WTC11 (cell line): ENCODE measurements around the gene ARMC6.

Experiments
- ELF4 ChIP-seq: sonication (generic); formaldehyde crosslinking; IDR thresholded peaks from 2 replicates; pipeline ENCODE4 v1.8.1; 2022; ENCODE audit warnings: low read depth, mild to moderate bottlenecking, moderate library complexity, missing genetic modification reagents
- ETV6 ChIP-seq: sonication (generic); formaldehyde crosslinking; IDR thresholded peaks from 2 replicates; pipeline ENCODE4 v1.8.1; 2022; ENCODE audit warnings: mild to moderate bottlenecking, missing genetic modification reagents
- NR2C2 ChIP-seq: sonication (generic); formaldehyde crosslinking; IDR thresholded peaks from 2 replicates; pipeline ENCODE4 v1.8.0; 2022; ENCODE audit warnings: mild to moderate bottlenecking, missing genetic modification reagents
- ZNF219 ChIP-seq: sonication (generic); formaldehyde crosslinking; IDR thresholded peaks from 2 replicates; pipeline ENCODE4 v1.8.0; 2023; ENCODE audit warnings: missing genetic modification reagents, mild to moderate bottlenecking, borderline replicate concordance
- TF ChIP-seq, protein P1 (sequence below): fragments of 250-450 bp; sonication (Bioruptor Pico); IDR thresholded peaks from 2 replicates; pipeline ENCODE4 v1.9.0; 2021; ENCODE audit warnings: mild to moderate bottlenecking
- TF ChIP-seq, protein P2 (sequence below): sonication (generic); formaldehyde crosslinking; IDR thresholded peaks from 2 replicates; pipeline ENCODE4 v1.8.1; 2023; ENCODE audit warnings: mild to moderate bottlenecking, missing genetic modification reagents, moderate library complexity
- TF ChIP-seq, protein P3 (sequence below): fragments of 200-600 bp; IDR thresholded peaks from 2 replicates; pipeline ENCODE4 v1.8.0; 2022; ENCODE audit warnings: antibody characterized with exemption
- TF ChIP-seq, protein P4 (sequence below): sonication (generic); formaldehyde crosslinking; conservative IDR thresholded peaks from 2 replicates; pipeline ENCODE4 v1.8.1; 2022; ENCODE audit warnings: mild to moderate bottlenecking, missing genetic modification reagents
- TF ChIP-seq, protein P5 (sequence below): sonication (generic); formaldehyde crosslinking; IDR thresholded peaks from 2 replicates; pipeline ENCODE4 v1.8.1; 2022; ENCODE audit warnings: mild to moderate bottlenecking, missing genetic modification reagents, moderate library complexity, borderline replicate concordance
- TF ChIP-seq, protein P6 (sequence below): sonication (generic); formaldehyde crosslinking; conservative IDR thresholded peaks from 2 replicates; pipeline ENCODE4 v1.8.1; 2023; ENCODE audit warnings: mild to moderate bottlenecking, low read depth, missing genetic modification reagents, moderate library complexity

DNA sequence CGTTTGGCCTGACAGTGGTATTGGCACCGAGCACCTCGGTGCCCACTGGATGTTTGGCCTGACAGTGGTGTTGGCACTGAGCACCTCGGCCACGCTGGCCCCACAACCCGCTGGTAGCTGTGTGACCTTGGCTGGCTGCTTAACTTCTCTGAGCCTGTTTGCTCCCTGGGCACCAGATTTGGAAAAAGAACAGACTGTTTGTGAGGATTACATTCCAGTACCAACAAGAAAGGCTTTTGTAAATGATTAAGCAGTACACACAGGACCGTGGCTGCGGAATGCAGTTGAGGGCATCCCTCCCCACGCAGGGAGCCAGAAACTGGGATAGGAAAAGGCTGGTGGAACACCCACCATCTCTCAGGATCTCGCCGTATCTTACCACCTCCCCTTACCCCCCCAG is 62.3 kb downstream of the ARMC6 start:
- no peak for TF ChIP-seq ETV6
- TF ChIP-seq, protein P1, sequence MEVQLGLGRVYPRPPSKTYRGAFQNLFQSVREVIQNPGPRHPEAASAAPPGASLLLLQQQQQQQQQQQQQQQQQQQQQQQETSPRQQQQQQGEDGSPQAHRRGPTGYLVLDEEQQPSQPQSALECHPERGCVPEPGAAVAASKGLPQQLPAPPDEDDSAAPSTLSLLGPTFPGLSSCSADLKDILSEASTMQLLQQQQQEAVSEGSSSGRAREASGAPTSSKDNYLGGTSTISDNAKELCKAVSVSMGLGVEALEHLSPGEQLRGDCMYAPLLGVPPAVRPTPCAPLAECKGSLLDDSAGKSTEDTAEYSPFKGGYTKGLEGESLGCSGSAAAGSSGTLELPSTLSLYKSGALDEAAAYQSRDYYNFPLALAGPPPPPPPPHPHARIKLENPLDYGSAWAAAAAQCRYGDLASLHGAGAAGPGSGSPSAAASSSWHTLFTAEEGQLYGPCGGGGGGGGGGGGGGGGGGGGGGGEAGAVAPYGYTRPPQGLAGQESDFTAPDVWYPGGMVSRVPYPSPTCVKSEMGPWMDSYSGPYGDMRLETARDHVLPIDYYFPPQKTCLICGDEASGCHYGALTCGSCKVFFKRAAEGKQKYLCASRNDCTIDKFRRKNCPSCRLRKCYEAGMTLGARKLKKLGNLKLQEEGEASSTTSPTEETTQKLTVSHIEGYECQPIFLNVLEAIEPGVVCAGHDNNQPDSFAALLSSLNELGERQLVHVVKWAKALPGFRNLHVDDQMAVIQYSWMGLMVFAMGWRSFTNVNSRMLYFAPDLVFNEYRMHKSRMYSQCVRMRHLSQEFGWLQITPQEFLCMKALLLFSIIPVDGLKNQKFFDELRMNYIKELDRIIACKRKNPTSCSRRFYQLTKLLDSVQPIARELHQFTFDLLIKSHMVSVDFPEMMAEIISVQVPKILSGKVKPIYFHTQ (CRISPR knock-in tag), result no peak
- TF ChIP-seq, protein P2, sequence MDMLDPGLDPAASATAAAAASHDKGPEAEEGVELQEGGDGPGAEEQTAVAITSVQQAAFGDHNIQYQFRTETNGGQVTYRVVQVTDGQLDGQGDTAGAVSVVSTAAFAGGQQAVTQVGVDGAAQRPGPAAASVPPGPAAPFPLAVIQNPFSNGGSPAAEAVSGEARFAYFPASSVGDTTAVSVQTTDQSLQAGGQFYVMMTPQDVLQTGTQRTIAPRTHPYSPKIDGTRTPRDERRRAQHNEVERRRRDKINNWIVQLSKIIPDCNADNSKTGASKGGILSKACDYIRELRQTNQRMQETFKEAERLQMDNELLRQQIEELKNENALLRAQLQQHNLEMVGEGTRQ (CRISPR knock-in tag), result no peak
- TF ChIP-seq, protein P3, sequence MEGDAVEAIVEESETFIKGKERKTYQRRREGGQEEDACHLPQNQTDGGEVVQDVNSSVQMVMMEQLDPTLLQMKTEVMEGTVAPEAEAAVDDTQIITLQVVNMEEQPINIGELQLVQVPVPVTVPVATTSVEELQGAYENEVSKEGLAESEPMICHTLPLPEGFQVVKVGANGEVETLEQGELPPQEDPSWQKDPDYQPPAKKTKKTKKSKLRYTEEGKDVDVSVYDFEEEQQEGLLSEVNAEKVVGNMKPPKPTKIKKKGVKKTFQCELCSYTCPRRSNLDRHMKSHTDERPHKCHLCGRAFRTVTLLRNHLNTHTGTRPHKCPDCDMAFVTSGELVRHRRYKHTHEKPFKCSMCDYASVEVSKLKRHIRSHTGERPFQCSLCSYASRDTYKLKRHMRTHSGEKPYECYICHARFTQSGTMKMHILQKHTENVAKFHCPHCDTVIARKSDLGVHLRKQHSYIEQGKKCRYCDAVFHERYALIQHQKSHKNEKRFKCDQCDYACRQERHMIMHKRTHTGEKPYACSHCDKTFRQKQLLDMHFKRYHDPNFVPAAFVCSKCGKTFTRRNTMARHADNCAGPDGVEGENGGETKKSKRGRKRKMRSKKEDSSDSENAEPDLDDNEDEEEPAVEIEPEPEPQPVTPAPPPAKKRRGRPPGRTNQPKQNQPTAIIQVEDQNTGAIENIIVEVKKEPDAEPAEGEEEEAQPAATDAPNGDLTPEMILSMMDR, result no peak
- TF ChIP-seq, protein P4, sequence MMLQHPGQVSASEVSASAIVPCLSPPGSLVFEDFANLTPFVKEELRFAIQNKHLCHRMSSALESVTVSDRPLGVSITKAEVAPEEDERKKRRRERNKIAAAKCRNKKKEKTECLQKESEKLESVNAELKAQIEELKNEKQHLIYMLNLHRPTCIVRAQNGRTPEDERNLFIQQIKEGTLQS (CRISPR knock-in tag), result no peak
- TF ChIP-seq ZNF219, result no peak
- TF ChIP-seq NR2C2, result no peak
- TF ChIP-seq, protein P5, sequence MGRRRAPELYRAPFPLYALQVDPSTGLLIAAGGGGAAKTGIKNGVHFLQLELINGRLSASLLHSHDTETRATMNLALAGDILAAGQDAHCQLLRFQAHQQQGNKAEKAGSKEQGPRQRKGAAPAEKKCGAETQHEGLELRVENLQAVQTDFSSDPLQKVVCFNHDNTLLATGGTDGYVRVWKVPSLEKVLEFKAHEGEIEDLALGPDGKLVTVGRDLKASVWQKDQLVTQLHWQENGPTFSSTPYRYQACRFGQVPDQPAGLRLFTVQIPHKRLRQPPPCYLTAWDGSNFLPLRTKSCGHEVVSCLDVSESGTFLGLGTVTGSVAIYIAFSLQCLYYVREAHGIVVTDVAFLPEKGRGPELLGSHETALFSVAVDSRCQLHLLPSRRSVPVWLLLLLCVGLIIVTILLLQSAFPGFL (CRISPR knock-in tag), result no peak
- TF ChIP-seq ELF4 (CRISPR knock-in tag), result no peak
- TF ChIP-seq, protein P6, sequence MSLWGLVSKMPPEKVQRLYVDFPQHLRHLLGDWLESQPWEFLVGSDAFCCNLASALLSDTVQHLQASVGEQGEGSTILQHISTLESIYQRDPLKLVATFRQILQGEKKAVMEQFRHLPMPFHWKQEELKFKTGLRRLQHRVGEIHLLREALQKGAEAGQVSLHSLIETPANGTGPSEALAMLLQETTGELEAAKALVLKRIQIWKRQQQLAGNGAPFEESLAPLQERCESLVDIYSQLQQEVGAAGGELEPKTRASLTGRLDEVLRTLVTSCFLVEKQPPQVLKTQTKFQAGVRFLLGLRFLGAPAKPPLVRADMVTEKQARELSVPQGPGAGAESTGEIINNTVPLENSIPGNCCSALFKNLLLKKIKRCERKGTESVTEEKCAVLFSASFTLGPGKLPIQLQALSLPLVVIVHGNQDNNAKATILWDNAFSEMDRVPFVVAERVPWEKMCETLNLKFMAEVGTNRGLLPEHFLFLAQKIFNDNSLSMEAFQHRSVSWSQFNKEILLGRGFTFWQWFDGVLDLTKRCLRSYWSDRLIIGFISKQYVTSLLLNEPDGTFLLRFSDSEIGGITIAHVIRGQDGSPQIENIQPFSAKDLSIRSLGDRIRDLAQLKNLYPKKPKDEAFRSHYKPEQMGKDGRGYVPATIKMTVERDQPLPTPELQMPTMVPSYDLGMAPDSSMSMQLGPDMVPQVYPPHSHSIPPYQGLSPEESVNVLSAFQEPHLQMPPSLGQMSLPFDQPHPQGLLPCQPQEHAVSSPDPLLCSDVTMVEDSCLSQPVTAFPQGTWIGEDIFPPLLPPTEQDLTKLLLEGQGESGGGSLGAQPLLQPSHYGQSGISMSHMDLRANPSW, result no peak
